Measurements from ENCODE around the gene CETP. TPM values are rescaled to one million over a fixed set of nuclear protein-coding genes. Genes with fewer than 3 reads are reported as not detected.

Gene CETP
- total RNA-seq, 1 experiment from 2014 or later: not detected

DNA sequence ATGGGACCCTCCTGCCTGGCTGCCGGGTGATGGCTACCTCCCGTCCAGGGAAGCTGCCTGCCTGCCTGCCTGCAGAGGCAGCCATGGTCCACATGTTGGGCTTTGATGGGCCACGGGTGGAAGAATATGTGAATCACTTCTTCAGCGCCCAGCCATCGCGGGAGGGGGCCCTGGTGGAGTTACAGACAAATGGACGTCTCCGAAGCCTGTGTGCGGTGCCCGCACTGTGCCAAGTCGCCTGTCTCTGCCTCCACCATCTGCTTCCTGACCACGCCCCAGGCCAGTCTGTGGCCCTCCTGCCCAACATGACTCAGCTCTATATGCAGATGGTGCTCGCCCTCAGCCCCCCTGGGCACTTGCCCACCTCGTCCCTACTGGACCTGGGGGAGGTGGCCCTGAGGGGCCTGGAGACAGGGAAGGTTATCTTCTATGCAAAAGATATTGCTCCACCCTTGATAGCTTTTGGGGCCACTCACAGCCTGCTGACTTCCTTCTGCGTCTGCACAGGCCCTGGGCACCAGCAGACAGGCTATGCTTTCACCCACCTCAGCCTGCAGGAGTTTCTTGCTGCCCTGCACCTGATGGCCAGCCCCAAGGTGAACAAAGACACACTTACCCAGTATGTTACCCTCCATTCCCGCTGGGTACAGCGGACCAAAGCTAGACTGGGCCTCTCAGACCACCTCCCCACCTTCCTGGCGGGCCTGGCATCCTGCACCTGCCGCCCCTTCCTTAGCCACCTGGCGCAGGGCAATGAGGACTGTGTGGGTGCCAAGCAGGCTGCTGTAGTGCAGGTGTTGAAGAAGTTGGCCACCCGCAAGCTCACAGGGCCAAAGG, 64.4 kb downstream of the CETP start:
- in situ Hi-C loops (cut with HindIII; ENCODE audit: low pct_unique_long_range_greater_than_20kb, low sequenced_read_pairs): no loop called here
- DNase-seq (ENCODE audit: low read depth): no peak

DNA sequence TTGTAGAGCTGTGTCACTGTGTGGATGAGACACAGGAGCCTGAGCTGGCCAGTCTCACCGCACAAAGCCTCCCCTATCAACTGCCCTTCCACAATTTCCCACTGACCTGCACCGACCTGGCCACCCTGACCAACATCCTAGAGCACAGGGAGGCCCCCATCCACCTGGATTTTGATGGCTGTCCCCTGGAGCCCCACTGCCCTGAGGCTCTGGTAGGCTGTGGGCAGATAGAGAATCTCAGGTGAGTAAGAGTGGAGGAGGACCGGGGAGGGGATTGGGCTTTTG, 65.0 kb downstream of the CETP start:
- in situ Hi-C loops (cut with HindIII; ENCODE audit: low pct_unique_long_range_greater_than_20kb, low sequenced_read_pairs): no loop called here

DNA sequence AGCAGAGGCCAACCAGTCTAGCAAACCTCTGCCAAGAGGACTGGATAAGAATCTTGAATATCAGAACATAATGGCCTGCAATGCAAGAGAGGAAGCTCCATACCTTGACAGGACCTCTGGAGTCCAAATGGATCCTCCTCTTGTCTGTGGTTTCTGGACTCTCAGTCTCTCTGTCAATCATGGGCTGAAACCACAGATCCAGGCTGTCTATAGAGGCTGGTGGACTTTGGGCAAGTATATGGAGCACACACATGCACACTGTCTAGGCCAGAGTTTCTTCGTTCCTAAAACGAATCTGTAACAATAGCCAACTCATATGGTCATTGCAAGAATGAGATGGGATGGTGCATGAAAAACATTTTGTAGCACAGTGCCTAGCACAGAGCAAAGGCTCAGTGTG, 65.3 kb downstream of the CETP start:
- no peak for DNase-seq (ENCODE audit: low read depth)
- in situ Hi-C loops (cut with HindIII; ENCODE audit: low pct_unique_long_range_greater_than_20kb, low sequenced_read_pairs): no loop called here

More for the DNA sequence above, 65.0 kb downstream of the CETP start:
- no peak for DNase-seq (ENCODE audit: low read depth)

DNA sequence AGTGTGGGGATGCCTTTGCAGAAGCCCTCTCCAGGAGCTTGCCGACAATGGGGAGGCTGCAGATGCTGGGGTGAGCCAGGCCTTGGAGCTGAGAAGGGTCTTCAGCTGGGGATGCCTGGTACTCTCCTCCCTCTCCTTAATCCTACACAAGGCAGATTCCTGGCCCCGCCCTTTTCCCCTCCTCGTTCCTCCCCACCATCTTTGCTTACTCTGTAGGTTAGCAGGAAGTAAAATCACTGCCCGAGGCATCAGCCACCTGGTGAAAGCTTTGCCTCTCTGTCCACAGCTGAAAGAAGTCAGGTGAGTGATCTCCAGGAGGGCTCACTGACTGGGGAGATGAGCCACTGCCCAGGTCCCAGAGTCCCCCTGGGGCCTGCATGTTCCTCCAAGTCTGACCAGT, 66.3 kb downstream of the CETP start:
- no peak for DNase-seq (ENCODE audit: low read depth)
- in situ Hi-C loops (cut with HindIII; ENCODE audit: low pct_unique_long_range_greater_than_20kb, low sequenced_read_pairs): no loop called here

DNA sequence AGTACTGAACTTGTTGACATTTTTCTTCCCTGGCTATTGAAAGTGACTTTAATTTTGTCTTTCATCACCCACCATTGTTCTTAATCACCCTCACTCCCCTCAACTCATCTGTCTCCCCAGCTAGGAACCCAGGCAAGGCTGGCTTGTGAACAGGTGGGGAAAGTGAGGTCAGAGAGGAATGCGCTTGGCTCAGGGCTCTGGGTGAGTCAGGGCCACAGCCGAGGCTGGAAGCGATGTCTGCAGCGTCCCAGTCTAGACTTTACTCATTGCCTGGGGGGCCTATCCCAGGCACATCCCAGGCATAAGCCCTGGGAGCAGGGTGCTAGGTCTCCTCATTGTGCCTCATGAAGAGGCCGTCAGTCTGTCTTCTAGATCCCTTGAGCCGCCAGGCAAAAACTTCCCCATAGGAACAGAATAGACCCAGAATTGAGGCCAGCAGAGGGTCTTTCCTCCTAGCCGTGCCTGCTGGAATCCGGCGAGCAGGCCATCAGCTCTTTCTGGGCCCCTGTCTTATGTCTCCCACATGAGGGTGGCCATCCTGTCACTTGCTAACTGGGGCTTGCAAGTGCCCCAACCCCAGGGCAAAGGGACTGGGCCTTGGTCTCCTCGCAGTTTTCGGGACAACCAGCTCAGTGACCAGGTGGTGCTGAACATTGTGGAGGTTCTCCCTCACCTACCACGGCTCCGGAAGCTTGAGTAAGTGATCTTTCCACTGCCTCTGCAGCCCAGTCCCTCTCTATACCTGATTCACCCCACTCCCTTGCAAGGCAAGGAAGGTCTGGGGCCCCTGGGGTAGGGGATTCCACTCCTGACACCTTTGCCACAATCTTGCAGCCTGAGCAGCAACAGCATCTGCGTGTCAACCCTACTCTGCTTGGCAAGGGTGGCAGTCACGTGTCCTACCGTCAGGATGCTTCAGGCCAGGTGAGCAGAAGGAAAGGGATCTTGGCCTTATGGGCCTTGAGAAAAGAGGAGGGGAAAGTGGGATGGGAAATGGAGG, 67.7 kb downstream of the CETP start:
- DNase-seq (ENCODE audit: low read depth): no peak
- in situ Hi-C loops (cut with HindIII; ENCODE audit: low pct_unique_long_range_greater_than_20kb, low sequenced_read_pairs): no loop called here

DNA sequence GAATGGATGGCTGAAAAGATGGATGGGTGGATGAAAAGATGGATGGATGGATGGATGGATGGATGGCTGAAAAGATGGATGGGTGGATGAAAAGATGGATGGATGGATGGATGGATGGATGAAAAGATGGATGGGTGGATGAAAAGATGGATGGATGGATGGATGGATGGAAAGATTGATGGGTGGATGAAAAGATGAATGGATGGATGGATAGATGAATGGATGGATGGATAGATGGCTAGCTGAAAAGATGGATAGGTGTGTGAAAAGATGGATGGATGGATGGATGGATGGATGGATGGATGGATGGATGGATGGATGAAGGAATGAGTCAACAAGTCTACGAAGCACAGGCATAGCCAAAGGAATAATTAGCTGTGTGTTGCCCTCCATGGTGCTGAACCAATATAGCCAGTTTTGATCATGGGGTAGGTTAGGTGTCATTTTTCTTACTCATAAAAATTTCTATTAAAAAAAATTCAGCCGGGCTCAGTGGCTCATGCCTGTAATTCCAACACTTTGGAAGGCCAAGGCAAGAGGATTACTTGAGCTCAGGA, 68.7 kb downstream of the CETP start:
- no peak for DNase-seq (ENCODE audit: low read depth)
- in situ Hi-C loops (cut with HindIII; ENCODE audit: low pct_unique_long_range_greater_than_20kb, low sequenced_read_pairs): no loop called here

DNA sequence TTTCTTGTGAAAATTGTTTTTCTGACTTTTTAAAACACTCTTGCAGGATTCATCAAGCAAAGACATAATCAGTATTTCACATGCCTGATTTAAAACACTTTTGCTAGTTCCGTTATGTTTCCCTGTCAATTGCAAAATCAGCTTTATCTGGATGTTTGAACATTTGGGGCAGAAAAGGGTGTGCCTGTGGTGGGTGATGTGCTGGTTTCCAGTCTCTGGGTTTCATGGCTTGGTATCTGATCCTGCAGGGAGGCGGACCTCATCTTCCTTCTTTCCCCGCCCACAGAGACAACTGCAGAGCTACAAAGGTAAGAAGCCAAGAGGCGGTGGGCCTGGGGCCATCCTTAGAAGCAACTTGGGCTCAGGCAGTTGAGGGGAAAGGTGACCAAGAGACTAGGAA, 69.4 kb downstream of the CETP start:
- in situ Hi-C loops (cut with HindIII; ENCODE audit: low pct_unique_long_range_greater_than_20kb, low sequenced_read_pairs): no loop called here
- DNase-seq (ENCODE audit: low read depth): no peak

DNA sequence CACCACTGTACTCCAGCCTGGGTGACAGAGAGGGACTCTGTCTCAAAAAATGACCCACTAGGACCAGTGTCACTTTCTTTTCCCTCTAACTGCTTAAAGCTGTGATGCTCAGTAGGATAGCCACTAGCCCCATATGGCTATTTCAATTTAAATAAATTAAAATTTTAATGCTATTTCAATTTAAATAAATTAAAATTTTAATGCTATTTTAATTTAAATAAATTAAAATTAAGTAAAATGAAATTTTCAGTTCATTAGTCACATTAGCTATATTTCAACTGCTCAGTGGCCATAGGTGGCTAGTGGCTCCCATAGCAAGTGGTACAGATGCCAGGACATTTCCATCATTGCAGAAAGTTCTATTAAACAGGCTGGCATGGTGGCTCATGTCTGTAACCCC, 70.6 kb downstream of the CETP start:
- in situ Hi-C loops (cut with HindIII; ENCODE audit: low pct_unique_long_range_greater_than_20kb, low sequenced_read_pairs): no loop called here

DNA sequence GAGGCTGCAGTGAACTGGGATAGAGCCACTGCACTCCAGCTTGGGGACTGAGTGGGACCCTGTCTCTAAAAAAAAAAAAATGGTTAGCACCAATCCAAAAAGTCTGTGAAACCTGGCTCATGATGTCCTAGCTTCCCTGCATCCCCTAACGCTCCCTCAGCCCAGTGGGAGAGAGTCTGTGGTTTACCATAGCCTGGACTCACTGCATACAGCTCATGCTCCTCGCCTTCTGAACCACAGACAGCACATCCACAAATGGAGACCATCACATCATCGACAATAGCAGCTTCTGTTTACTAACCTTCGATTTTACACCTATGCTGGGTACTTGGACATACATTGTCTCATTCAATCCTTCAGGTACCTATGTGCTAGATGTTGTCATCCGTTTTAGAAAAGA, 71.2 kb downstream of the CETP start:
- in situ Hi-C loops (cut with HindIII; ENCODE audit: low pct_unique_long_range_greater_than_20kb, low sequenced_read_pairs): no loop called here

More for the DNA sequence above, 70.6 kb downstream of the CETP start:
- no peak for DNase-seq (ENCODE audit: low read depth)

More for the DNA sequence above, 71.2 kb downstream of the CETP start:
- no peak for DNase-seq (ENCODE audit: low read depth)

Other genes with a start within 250 kb of the CETP start
- 46.4 and 57.5 TPM in 2 replicates for gene NUP93, start 231.8 kb upstream of the CETP start, total RNA-seq (2014; rRNA removed; shearing (Covaris generic); ENCODE audit: low replicate concordance)
- gene SLC12A3, start 96.7 kb upstream of the CETP start, total RNA-seq (2014; rRNA removed; shearing (Covaris generic); ENCODE audit: low replicate concordance): not detected in 2 replicates
- gene HERPUD1, start 29.8 kb upstream of the CETP start, total RNA-seq (2014; rRNA removed; shearing (Covaris generic); ENCODE audit: low replicate concordance): 73.9 and 157 TPM in 2 replicates
- 2.7 and 3.1 TPM in 2 replicates for gene NLRC5, start 27.6 kb downstream of the CETP start, total RNA-seq (2014; rRNA removed; shearing (Covaris generic); ENCODE audit: low replicate concordance)
- gene CPNE2, start 130.6 kb downstream of the CETP start, total RNA-seq (2014; rRNA removed; shearing (Covaris generic); ENCODE audit: low replicate concordance): 33.5 and 34.6 TPM in 2 replicates
- gene PSME3IP1, start 224.1 kb downstream of the CETP start, total RNA-seq (2014; rRNA removed; shearing (Covaris generic); ENCODE audit: low replicate concordance): 38.9 and 92.8 TPM in 2 replicates
- gene RSPRY1, start 224.4 kb downstream of the CETP start, total RNA-seq (2014; rRNA removed; shearing (Covaris generic); ENCODE audit: low replicate concordance): 23.8 and 30.7 TPM in 2 replicates